A375 (cell line): ENCODE results near the gene CYTH4. TPM values are rescaled to one million over a fixed set of nuclear protein-coding genes. Genes with fewer than 3 reads are reported as not detected.

Experiments used
- total RNA-seq: library from RNA; depleted of rRNA; stranded (reverse); fragments of >200 nt; shearing (Covaris generic); gene quantifications from 2 replicates; pipeline ENCODE4 v1.2.3, GENCODE V29; 2014; rRNA removed

The CYTH4 gene
- 0.32 and 2.7 TPM in 2 replicates for total RNA-seq

GRCh38 chr22:37282385-37282677 is at the start of gene CYTH4:
Gene CYTH4 (plus strand): TSS chr22:37282508. CDS start chr22:37282570, 62 bp downstream.

GRCh38 chr22:37244114-37244921 is 38.0 kb upstream of the CYTH4 start, which contains the start of gene RAC2:
Gene RAC2 (minus strand): TSS chr22:37244269. CDS start chr22:37244148, 121 bp downstream.

Other genes with a start within 250 kb of the CYTH4 start
- 19.1 and 23.7 TPM in 2 replicates for gene KCTD17, start 230.8 kb upstream of the CYTH4 start, total RNA-seq
- gene TMPRSS6, start 172.8 kb upstream of the CYTH4 start, total RNA-seq: not detected in 2 replicates
- not detected in 2 replicates for gene IL2RB, start 132.6 kb upstream of the CYTH4 start, total RNA-seq
- 1.7 and 2.1 TPM in 2 replicates for gene C1QTNF6, start 94.3 kb upstream of the CYTH4 start, total RNA-seq
- gene SSTR3, start 70.0 kb upstream of the CYTH4 start, total RNA-seq: not detected in 2 replicates
- gene RAC2, start 38.2 kb upstream of the CYTH4 start, total RNA-seq: 0.40 TPM in 1 of 2 replicates, not detected in the other
- 0.13 and 0.30 TPM in 2 replicates for gene ELFN2, start 145.0 kb downstream of the CYTH4 start, total RNA-seq
- 2.0 and 2.5 TPM in 2 replicates for gene MFNG, start 203.9 kb downstream of the CYTH4 start, total RNA-seq
- gene CARD10, start 236.9 kb downstream of the CYTH4 start, total RNA-seq: 35.8 and 36.7 TPM in 2 replicates